NB4 (cell line): ENCODE measurements around the gene CAMTA1.

Experiments
- DNase-seq: peaks from one replicate; pipeline ENCODE4 v3.0.0; 2010; ENCODE audit warnings: low read depth
- H3K4me3 ChIP-seq: one replicate; pipeline ENCODE4 v1.5.1; 2011; ENCODE audit warnings: mild to moderate bottlenecking, low read depth, low read length, moderate library complexity
- CTCF ChIP-seq: IDR thresholded peaks from one replicate; pipeline ENCODE4 v1.5.1; 2012; ENCODE audit warnings: low read depth, low read length
- MAX ChIP-seq: IDR thresholded peaks from 2 replicates; pipeline ENCODE4 v1.6.1; 2011; ENCODE audit warnings: low read depth, low read length
- MYC ChIP-seq: IDR thresholded peaks from 2 replicates; pipeline ENCODE4 v1.6.1; 2011; ENCODE audit warnings: low read depth, low read length
- POLR2A ChIP-seq: IDR thresholded peaks from 2 replicates; pipeline ENCODE4 v1.6.1; 2011; ENCODE audit warnings: mild to moderate bottlenecking; ENCODE audit not compliant: insufficient read length; ENCODE audit errors: extremely low read depth

CAMTA1 gene

GRCh38 chr1:7019510-7019909, 234.3 kb downstream of the CAMTA1 start:
- no peak for DNase-seq

GRCh38 chr1:7022058-7022457, 236.8 kb downstream of the CAMTA1 start:
- H3K4me3 ChIP-seq: no peak overlapping the region
- no peak for DNase-seq
- TF ChIP-seq CTCF (no peak), MYC (no peak), MAX (no peak), POLR2A (no peak)

More at GRCh38 chr1:7019510-7019909, 234.3 kb downstream of the CAMTA1 start:
- H3K4me3 ChIP-seq: no peak overlapping the region
- TF ChIP-seq CTCF (no peak), POLR2A (no peak), MAX (no peak), MYC (no peak)

- H3K4me3 ChIP-seq: no peak overlapping the region
- DNase-seq: no peak
- TF ChIP-seq MAX: no peak
- no peak for TF ChIP-seq MYC
- TF ChIP-seq CTCF: no peak
These were observed 239.8 kb downstream of the CAMTA1 start for GRCh38 chr1:7025013-7025412.

GRCh38 chr1:7026169-7026568, 240.9 kb downstream of the CAMTA1 start:
- TF ChIP-seq MAX (no peak), CTCF (no peak), MYC (no peak), POLR2A (no peak)
- no peak overlapping the region for H3K4me3 ChIP-seq
- DNase-seq: no peak

- no peak overlapping the region for H3K4me3 ChIP-seq
- TF ChIP-seq MYC: no peak
- no peak for TF ChIP-seq POLR2A
- no peak for TF ChIP-seq CTCF
- TF ChIP-seq MAX: no peak
- no peak for DNase-seq
These were observed 247.7 kb downstream of the CAMTA1 start for GRCh38 chr1:7032992-7033391.

- DNase-seq: no peak
- TF ChIP-seq POLR2A: no peak
- TF ChIP-seq MAX: no peak
- no peak for TF ChIP-seq MYC
- TF ChIP-seq CTCF: no peak
- no peak overlapping the region for H3K4me3 ChIP-seq
These were observed 251.1 kb downstream of the CAMTA1 start for GRCh38 chr1:7036386-7036785.
